A673 (cell line): Measurements from ENCODE around the gene SYNGR2. TPM values are rescaled to one million over a fixed set of nuclear protein-coding genes. Genes with fewer than 3 reads are reported as not detected.

Source experiments
- BruUV-seq: library from RNA; stranded (reverse); fragments of 400-500 nt; replicated peaks from 2 replicates; lab custom pipeline; 2021; lab: Mats Ljungman, UMichigan
- CTCF ChIA-PET: fragments of 300-600 bp; sonication (Branson Sonifier 250); formaldehyde crosslinking; loops from one replicate; lab custom pipeline; 2022; ENCODE audit warnings: antibody characterized with exemption; lab: Charles Lee
- POLR2A ChIA-PET: fragments of 300-600 bp; sonication (Branson Sonifier 250); formaldehyde crosslinking; loops from one replicate; lab custom pipeline; 2022; ENCODE audit warnings: antibody characterized with exemption; ENCODE audit not compliant: low non-redundant PET; lab: Charles Lee
- DNase-seq: peaks from one replicate; pipeline ENCODE4 v3.0.0-alpha.2; 2015; ENCODE audit warnings: low spot score
- H3K27ac ChIP-seq: fragments of 200-600 bp; sonication (generic); 2 replicates; pipeline ENCODE4 v1.5.1; 2016; ENCODE audit warnings: mixed run types, low read depth, mild to moderate bottlenecking, mixed read lengths, antibody characterized with exemption, low read length; ENCODE audit not compliant: poor library complexity, severe bottlenecking
- H3K27me3 ChIP-seq: fragments of 200-600 bp; sonication (generic); replicated peaks from 2 replicates; pipeline ENCODE4 v1.6.1; 2017; ENCODE audit warnings: mixed run types, low read depth, mild to moderate bottlenecking, mixed read lengths, antibody characterized with exemption, low read length; ENCODE audit not compliant: insufficient read depth, poor library complexity
- H3K36me3 ChIP-seq: fragments of 200-600 bp; sonication (generic); 2 replicates; pipeline ENCODE4 v1.6.1; 2016; ENCODE audit warnings: mixed run types, mild to moderate bottlenecking, mixed read lengths, antibody characterized with exemption, low read length; ENCODE audit not compliant: insufficient read depth, poor library complexity, severe bottlenecking
- H3K4me1 ChIP-seq: fragments of 200-600 bp; sonication (generic); 2 replicates; pipeline ENCODE4 v1.6.1; 2017; ENCODE audit warnings: mixed run types, mild to moderate bottlenecking, mixed read lengths, antibody characterized with exemption, low read length; ENCODE audit not compliant: insufficient read depth, poor library complexity, severe bottlenecking
- H3K4me3 ChIP-seq: fragments of 200-600 bp; sonication (generic); 2 replicates; pipeline ENCODE4 v1.5.1; 2016; ENCODE audit warnings: low read depth, mixed run types, mild to moderate bottlenecking, mixed read lengths, low read length; ENCODE audit not compliant: poor library complexity, severe bottlenecking
- H3K9me3 ChIP-seq: fragments of 200-600 bp; sonication (generic); 2 replicates; pipeline ENCODE4 v1.6.1; 2016; ENCODE audit warnings: mixed run types, low read depth, mild to moderate bottlenecking, mixed read lengths, antibody characterized with exemption, low read length; ENCODE audit not compliant: poor library complexity, severe bottlenecking
- EZH2 ChIP-seq: fragments of 200-600 bp; sonication (generic); IDR thresholded peaks from 2 replicates; pipeline ENCODE4 v1.6.1; 2017; ENCODE audit warnings: borderline replicate concordance, low read depth, mild to moderate bottlenecking, mixed read lengths, antibody characterized with exemption, low read length; ENCODE audit not compliant: poor library complexity, severe bottlenecking
- intact Hi-C: fragments of 100-400 bp; cut with micrococcal nuclease; formaldehyde crosslinking; loops from one replicate; pipeline ENCODE4 v1.10.0; 2022; ENCODE audit not compliant: unreplicated experiment
- total RNA-seq: library from RNA; stranded (reverse); gene quantifications from 2 replicates; pipeline ENCODE4 v1.2.3, GENCODE V29; 2021
- TF ChIP-seq, protein P1 (sequence below): fragments of 300-800, 200-600 bp; sonication (generic); conservative IDR thresholded peaks from 2 replicates; pipeline ENCODE4 v1.5.1; 2017; ENCODE audit warnings: low read depth, mild to moderate bottlenecking, antibody characterized with exemption, low read length, moderate library complexity, mixed read lengths

SYNGR2 gene
- total RNA-seq, 1 experiment from 2014 or later, result 55.3 TPM

DNA sequence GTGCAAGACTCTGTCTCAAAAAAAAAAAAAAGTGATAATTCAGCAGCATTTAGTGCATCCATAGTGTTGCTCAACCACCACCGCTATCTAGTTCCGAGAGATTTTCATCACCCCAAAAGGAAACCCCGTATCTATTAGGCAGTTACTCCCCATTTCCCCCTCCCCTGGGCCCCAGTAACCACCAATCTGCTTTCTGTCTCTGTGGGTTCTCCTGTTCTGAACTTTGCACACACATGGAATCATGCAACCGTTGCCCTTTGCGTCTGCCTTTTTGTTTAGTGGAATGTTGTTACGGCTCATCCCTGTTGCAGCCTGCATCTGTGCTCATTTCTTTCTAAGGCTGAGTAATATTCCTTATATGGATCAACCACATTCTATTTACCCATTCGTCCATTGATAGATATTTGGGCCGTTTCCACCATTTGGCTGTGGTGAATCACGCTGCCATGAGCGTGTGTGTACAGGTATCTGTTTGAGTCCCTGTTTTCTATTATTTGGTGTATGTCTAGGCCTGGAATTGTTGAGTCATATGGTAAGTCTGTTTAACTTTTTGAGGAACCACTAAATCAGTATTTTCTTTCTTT, 8.7 kb upstream of the SYNGR2 start:
- TF ChIP-seq EZH2, result no peak
- TF ChIP-seq, protein P1, sequence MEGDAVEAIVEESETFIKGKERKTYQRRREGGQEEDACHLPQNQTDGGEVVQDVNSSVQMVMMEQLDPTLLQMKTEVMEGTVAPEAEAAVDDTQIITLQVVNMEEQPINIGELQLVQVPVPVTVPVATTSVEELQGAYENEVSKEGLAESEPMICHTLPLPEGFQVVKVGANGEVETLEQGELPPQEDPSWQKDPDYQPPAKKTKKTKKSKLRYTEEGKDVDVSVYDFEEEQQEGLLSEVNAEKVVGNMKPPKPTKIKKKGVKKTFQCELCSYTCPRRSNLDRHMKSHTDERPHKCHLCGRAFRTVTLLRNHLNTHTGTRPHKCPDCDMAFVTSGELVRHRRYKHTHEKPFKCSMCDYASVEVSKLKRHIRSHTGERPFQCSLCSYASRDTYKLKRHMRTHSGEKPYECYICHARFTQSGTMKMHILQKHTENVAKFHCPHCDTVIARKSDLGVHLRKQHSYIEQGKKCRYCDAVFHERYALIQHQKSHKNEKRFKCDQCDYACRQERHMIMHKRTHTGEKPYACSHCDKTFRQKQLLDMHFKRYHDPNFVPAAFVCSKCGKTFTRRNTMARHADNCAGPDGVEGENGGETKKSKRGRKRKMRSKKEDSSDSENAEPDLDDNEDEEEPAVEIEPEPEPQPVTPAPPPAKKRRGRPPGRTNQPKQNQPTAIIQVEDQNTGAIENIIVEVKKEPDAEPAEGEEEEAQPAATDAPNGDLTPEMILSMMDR, result no peak
- H3K4me1 ChIP-seq, result no peaks in the 10 kb centered on the region
- intact Hi-C loops, result no loop called here
- H3K9me3 ChIP-seq, result no peaks in the 10 kb centered on the region
- no peak overlapping the region for H3K4me3 ChIP-seq
- no peaks in the 10 kb centered on the region for H3K36me3 ChIP-seq
- CTCF ChIA-PET, result no interaction called here
- no peaks in the 10 kb centered on the region for H3K27me3 ChIP-seq
- POLR2A ChIA-PET, result no interaction called here
- no peak for DNase-seq
- BruUV-seq, result no TSS peak
- no peak overlapping the region for H3K27ac ChIP-seq

DNA sequence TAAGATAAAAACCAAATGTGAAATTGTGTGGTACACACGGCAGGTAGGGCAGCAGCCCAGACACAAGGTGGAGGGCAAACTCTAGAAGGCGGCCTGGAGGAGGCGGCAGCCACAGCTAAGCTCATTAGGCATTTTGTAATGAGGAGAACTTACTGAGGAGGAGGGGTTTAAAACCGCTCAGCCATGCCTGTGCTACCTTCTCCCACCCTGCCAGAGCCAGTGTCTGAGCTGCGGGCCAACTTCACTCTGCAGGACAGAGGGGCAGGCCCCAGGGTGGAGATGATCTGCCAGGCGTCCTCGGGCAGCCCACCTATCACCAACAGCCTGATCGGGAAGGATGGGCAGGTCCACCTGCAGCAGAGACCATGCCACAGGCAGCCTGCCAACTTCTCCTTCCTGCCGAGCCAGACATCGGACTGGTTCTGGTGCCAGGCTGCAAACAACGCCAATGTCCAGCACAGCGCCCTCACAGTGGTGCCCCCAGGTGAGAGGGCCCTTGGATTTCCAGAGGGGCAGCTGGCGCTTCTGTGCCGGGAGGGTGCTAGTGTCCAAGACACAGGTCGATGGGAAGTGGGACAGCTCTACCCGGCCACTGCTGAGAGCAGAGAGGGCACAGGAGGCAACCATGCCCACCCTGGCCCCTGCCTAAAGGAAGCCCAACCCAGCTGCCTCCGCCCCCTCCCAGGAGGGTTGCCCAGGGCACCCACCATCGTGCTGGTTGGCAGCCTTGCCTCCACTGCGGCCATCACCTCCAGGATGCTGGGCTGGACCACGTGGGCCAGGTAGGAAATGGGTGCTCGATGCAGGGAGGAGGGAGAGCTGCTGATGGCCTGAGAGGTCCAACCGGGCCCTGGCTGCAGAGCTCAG, 4.3 kb upstream of the SYNGR2 start:
- TF ChIP-seq EZH2, result no peak
- TF ChIP-seq, protein P1, result no peak
- intact Hi-C loops, result no loop called here
- Histone ChIP-seq H3K4me3 (no peak overlapping the region), H3K4me1 (peaks cover 3% of the 10 kb centered on the region), H3K9me3 (no peaks in the 10 kb centered on the region), H3K36me3 (no peaks in the 10 kb centered on the region), H3K27me3 (no peaks in the 10 kb centered on the region), H3K27ac (no peak overlapping the region)
- ChIA-PET POLR2A (no interaction called here), CTCF (no interaction called here)
- BruUV-seq, result no TSS peak
- DNase-seq, result no peak

DNA sequence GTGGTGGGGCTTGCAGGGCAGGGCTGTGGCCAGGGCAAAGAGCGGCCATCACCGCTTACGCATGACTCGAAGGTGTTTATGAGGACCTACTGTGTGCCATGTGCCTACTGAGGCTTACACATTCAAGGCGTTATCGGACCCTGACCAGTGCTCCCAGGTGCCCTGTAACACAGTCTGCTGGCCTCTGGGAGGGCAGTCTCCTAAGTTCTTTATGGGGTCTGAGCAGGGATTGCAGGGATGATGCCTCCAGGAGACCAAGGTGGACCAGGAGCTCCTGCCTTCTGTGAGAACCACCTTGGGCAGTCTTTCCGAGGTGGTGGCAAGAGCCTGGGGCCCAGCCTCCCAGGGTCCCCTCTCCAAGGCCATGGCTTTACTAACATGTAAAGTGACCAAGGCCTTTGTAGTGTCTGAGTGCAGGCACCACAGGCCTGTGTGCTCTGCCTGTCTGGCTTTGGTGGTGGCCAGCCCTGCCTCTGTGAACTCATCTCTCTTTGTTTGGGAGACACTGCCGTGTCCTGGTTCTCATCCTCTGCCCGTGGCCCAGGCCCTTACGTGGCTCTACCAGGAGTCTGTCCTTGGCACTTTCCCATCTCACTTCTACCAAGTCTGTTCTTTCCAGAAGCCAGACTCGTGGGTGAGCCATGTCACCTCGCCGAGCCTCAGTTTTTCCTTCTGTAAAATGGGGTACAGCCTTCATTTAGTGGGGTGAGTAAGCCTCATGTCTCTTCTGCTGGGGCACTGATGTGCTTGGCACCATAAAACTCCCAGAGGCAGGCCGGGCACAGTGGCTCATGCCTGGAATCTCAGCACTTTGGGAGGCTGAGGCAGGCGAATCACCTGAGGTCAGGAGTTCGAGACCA, 3.4 kb upstream of the SYNGR2 start:
- DNase-seq, result no peak
- Histone ChIP-seq H3K36me3 (no peaks in the 10 kb centered on the region), H3K27me3 (no peaks in the 10 kb centered on the region), H3K27ac (no peak overlapping the region), H3K4me1 (peaks cover 3% of the 10 kb centered on the region), H3K9me3 (no peaks in the 10 kb centered on the region), H3K4me3 (no peak overlapping the region)
- POLR2A ChIA-PET, result no interaction called here
- CTCF ChIA-PET, result no interaction called here
- no peak for TF ChIP-seq EZH2
- TF ChIP-seq, protein P1, result no peak
- no TSS peak for BruUV-seq
- intact Hi-C loops, result loop anchor here (5.0 kb wide), 1 partner anchor 38 kb away; the partner anchor contains the start of gene TMC6
